Activated naive CD4-positive, alpha-beta T cell treated with anti-CD3 and anti-CD28 coated beads, Interleukin-2, amount 10 ng/mL, durations not matched to agents 5 hours and 36 hours (primary cell): ENCODE data around the gene TMEM186. TPM values are rescaled to one million over a fixed set of nuclear protein-coding genes. Genes with fewer than 3 reads are reported as not detected.

ENCODE experiments used
- total RNA-seq, 2 experiments: library from RNA; stranded (reverse); gene quantifications; one replicate each; pipeline ENCODE4 v1.2.3, GENCODE V29; 2021

The TMEM186 gene, protein sequence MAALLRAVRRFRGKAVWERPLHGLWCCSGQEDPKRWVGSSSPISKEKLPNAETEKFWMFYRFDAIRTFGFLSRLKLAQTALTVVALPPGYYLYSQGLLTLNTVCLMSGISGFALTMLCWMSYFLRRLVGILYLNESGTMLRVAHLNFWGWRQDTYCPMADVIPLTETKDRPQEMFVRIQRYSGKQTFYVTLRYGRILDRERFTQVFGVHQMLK
- 10 to 100 TPM; 10.4 to 12.1 TPM for total RNA-seq

DNA sequence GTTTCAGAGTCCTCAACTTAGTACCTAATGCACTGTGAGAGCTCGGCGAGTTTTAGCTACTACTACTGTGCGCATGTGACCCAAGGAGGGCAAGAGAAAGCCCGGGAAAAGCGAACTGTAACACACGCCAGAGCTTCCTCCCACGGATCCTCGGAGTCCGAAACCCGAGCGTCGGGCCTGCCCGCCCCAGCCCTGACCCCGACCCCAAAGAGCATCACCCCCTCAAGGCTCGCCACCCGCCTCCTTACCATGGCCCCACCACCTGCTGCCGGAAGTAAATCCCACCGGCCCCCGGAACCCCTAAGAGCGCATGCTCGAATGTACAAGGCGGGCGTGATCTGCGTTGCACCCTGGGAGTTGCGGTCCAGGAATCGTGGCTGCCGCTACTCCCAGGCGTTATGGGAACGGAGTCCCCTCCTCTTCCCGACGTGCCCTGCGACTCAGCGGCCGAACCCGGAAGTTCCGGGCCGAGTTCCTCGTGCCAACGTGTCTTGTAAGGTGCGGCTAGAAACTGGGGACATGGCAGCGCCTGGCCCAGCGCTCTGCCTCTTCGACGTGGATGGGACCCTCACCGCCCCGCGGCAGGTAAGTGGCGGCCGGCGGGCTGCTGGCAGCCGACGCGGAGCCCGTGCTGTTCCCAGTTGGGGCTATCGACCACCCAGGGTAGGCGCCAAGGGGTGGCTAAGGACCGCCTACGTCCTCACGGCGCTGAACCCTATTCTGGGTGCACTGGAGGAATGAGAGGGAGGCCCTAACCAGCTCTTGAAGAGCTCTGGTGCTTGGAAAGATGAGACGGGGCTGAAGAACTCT lies at the start of gene TMEM186, which contains the start of gene PMM2:
Gene TMEM186 (minus strand): TSS at position 276 of the 810 bp plus-strand sequence. CDS start 25 bp downstream, at position 251.
Gene PMM2 (plus strand): TSS at position 476 of the 810 bp plus-strand sequence. CDS start 44 bp downstream, at position 520.

Other genes with a start within 250 kb of the TMEM186 start
- gene TMEM114, start 207.1 kb downstream of the TMEM186 start, total RNA-seq, result not detected
- 10 to 100 TPM; 21.3 to 28.1 TPM for gene METTL22, start 175.9 kb downstream of the TMEM186 start, total RNA-seq
- gene ABAT, start 123.0 kb downstream of the TMEM186 start, total RNA-seq, result 1 to 10 TPM; 4.8 TPM
- 10 to 100 TPM; 33.6 to 36.0 TPM for gene PMM2, start 200 bp upstream of the TMEM186 start, total RNA-seq
- 100 to 1,000 TPM; 154 to 160 TPM for gene CARHSP1, start 71.4 kb upstream of the TMEM186 start, total RNA-seq
- not detected for gene LITAFD, start 84.7 kb upstream of the TMEM186 start, total RNA-seq
- 100 to 1,000 TPM; 155 to 161 TPM for gene USP7, start 166.3 kb upstream of the TMEM186 start, total RNA-seq